ENCODE measurements around the gene ENDOV.
A peak's percentile ranks its signal among the peaks of the same experiment; 100 is the strongest.

The ENDOV gene

DNA sequence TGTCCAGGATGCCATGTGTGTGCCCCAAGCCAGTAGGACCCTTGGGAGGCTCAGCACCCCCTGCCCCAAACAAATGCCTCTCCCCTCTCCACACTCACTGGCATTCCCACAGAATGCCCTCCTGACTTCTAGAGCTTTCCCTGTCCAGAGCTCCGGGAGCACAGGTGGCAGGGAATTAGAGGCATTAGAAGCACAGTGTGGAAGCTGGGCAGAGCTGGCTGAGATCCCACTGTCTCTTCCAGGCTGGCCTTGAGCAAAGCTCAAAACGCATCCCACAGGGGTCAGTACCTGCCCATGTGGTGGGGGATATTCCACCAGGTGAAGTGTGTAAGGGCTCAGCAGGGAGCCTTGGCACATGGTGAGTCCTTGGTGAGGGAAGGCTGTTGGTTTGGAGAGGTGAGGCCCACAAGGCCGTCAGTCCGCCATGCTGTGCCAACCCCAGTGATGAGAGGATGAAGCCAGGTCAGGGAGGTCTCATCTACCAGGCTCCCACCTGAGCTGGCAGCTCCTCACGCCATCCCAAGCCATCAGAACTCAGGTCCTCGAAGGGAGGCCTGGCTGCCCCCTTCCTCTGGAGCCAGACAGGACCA, 18.1 kb downstream of the ENDOV start:
- DNase-seq: no peak

DNA sequence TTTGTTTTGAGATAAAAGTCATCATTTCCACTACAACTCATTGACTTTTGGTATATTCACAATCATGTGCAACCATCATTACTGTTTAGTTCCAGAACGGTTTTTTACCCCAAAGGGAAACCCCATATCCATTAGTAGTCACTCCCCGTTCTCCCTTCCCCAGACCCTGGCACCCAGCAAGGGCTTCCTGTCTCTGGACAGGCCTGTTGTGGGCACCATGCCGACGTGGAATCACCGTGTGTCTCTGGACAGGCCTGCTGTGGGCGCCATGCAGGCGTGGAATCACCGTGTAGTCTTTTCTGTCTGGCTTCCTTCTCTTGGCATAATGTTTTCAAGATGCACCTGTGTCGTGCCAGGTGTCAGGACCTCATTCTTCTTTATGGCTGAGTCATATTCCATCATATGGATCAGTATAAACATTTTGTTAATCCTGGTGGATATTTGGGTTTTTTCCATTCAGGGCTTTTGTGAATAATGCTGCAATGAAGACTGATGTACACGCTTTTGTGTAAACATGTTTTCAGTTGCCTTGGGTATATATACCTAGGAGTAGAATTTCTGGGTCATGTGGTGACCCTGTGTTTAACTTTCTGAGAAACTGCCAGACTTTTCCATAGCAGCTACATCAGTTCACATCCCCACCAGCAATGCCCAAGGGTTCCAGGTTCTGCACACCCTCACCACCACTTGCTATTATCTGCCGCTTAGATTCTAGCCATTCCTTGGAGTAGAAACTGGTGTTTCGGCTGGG, 19.1 kb downstream of the ENDOV start:
- no peak for DNase-seq

DNA sequence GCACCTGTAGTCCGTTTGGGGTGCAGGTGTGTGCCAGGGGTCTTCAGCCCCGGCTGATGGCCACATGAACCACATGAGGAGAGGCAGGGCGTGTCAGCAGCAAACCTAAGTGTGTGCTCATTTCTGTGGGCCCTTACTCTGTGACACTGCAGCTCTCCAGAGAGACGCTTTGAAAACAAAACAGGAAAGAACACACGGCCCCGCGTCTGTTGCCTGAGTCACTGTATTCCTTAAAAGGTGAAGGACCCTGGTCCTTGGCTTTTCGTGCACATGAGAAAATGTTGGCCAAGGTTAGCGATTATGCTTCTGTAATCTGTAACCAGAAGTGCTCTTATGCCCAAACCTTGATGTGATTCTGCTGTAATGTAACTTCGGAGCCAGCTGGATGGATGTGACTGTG, 22.6 kb downstream of the ENDOV start:
- DNase-seq: no peak

DNA sequence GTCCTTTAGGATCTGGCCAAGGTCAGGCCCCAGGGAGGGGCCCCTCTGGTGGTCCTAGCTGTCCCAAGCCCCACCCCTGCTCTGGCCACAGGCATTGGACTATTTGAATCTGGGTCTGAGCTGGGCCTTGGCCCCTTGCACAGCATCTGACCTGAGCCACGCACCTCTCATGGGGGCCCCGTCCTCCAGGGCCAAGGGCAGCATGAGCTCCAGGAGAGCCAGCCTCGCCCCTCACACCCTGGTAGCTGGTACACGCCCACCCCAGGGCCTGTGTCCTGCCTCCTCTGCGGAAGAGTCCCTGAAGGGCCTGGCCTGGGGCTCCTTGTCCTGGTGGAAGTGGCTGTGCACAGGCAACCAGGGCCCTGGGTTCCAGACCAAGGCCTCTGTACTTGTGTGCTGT, 23.8 kb downstream of the ENDOV start:
- no peak for DNase-seq

DNA sequence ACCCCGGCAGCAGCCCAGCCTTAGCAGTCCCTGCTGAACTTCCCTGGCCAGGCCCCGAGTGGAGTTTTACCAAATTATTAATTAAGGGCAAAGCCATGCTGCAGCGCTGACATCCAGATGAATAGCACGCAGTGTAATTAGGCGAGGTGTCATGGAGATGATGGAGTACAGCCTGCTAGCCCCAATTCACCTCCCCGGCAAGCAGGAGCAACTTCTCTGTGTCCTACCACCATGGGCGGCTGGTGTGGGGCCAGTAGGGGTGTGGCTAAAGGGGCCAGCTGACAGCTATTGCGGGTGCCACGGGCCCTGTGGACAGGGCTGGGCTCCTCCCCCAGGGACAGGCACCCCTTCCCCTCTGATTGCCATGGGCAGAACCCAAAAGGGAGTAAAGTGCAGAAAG, 24.5 kb downstream of the ENDOV start:
- DNase-seq: no peak

DNA sequence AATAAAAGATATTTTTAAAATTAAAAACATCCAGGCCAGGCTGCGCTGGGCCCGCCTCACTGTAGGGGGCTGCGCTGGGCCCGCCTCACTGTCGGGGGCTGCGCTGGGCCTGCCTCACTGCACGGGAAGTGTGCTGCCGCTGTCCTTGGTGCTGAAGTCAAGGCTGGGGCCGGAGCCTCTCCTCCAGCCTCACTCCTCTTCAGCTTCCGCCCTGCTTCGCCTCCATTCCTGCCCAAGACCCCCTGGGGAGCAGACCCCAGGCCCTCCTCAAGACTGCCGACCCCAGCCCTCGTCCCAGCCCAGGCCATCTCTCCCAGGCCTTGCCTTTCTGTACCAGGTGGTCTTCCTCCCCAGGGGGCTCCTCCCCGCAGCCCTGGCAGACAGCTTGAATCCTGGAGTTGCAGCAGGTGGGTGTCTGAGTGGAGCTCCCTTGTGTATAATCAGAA, 26.2 kb downstream of the ENDOV start:
- DNase-seq: peak; percentile 53

DNA sequence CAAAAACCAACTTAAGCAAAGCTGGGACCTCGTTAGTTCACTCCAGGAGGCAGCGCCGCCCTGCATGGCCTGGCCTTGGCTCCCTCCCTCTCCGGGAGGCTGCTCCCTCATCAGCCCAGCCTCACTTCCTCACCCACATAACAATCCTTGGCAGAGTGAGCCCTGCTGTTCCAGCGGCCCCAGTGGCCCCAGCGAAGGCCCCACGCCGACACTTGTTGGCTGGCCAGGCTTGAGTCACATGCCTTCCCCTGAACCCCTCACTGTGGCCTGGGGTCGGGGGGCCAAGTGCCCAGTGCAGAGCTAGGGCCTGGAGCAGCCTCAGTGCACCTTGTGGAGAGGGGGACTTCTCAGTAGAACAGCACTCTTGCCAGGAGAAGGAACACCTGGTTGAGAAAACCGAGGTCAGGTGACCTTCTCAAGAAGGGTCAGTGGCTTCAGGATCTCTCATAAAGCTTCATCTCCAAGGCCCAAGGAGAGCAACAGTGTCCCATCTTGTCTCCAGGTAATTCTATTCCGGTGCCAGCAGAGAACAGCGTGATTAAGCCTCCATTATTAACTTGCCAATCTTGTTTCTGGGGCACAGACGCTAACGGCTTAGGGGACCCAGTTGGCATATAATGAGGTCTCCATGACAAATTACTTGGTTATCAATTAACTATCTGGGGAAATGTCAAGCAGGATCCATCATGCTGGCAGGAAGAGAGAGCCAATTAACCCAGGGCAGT, 26.8 kb downstream of the ENDOV start:
- DNase-seq: no peak

DNA sequence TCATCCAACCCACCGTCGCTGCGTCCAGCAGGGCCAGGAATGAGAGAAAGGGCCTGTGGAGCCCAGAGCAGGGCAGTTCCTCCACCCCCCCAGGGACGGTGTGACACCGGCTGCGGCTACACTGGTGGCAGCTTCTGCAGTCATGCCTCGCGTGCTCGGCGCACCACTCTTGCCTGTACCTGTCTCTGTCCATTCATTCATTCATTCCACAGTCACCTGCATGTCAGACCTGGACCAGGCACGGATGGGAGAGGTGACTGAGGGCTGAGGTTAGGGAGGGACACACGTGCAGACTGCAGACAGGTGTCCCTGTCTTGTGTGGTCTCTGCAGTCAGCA, 27.3 kb downstream of the ENDOV start:
- DNase-seq: no peak

DNA sequence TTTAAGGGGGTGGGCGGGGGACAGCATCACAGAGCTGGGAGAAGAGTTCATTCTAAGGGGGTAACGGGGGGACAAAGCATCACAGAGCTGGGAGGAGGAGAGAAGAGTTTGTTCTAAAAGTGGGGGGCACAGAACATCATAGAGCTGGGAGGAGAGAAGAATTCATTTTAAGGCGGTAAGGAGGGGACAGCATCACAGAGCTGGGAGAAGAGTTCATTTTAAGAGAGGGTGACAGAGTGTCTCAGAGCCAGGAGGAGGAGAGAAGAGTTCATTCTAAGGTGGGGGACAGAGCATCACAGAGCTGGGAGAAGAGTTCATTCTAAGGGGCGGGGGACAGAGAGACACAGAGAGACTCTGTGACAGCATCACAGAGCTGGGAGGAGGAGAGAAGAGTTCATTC, 27.8 kb downstream of the ENDOV start:
- no peak for DNase-seq

DNA sequence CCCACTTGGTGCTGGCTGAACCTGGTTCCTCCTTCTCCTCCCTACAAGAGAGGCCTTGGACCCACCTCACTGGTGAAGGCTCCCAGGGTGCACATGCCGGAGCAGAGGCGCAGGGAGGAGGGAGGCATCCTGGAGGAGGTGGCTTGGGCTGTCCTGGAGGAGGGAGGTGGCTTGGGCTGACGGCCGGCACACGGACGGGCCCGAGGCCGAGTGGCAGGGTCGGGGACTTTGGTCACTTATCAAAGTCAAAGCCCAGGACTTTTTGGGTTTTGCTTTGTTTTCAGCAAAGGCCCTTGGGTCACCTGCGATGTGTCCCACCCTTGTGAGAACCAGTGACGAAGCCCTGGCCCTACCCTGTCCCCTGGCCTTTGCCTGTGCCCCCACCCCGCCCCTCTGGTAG, 28.5 kb downstream of the ENDOV start:
- no peak for DNase-seq

DNA sequence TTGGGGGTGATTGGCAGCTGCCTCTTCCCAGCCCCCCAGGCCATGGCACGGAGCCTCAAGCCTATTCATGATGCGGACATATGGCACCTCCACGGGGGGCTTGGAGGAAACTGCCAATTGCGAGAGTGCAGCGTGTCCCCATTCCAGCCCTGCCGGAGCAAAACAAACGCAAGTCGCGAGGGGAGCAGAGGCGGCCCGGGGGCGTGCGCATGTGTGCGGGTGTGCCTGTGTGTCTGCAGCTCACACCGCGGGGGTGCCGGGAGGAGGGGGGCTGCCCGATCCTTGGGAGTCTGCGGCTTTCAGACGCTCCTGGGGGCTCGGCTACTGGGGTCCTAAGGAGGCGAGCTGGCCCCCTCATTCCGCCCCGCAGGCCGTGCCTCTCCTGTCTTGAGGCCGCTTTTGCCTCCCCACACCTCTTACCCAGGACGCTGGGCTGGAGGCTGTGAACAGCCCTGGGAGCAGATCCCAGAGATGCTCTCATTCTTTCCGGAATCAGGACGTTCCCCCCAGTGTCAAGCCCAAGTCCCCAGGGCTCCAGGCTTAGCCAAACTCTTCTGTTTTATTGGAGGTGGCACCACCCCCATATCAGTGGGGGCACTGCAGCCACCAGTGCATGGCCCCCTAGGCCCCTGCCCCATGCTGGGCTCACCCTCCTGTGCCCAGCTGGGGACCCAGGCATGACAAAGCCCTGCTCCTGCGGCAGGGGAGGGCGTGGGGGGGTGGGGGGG, 29.1 kb downstream of the ENDOV start:
- DNase-seq: no peak

DNA sequence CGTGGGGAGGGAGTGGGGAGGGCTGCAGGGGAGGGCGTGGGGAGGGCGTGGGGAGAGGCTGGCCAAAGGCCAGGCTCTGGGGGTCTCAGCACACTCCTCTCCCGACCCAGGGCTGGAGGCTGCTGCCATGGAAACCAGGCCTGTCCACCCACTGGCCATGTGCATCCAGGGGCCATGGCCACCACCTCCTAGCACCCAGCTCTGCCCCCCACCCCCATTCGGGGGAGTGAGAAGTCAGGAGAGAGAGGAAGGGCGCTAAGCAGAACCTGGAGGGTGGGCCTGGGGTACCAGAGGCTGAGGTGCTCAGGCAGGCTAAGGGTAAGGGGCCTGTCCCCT, 29.6 kb downstream of the ENDOV start:
- DNase-seq: no peak

DNA sequence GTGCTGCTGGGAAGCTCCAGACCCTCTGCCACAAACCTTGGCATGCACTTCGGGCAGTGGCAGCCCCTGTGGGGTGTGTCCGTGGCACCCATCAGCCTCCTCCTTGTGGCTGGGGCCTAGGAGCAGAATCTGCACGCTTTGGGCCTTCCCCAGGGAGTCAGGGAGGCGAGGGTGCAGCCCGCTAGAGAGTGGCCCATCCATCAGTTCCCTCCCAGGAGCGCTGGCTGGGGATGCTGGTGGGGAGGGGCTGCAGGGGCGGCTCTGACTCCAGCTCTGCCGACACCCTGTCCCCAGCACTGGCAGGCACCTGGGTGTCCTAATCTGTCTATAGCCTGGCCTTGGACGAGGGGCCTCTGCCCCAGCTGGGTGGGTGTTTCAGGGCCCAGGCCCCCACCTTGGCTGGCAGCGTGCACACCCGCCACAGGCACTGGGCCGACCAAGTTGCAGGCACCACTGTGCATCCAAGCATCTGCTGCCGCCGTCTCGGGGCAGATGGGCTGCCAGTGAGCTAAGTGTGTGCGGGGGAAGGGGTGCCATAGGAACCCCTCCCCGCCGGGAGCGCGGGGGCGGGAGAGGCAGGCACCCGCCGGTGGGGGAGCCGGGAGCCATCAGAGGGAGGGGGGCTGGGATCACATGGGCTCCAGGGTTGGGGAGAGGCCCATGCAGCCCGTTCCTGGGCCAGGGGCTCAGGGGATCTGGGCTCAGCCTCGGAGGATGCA, 30.2 kb downstream of the ENDOV start:
- DNase-seq: no peak

DNA sequence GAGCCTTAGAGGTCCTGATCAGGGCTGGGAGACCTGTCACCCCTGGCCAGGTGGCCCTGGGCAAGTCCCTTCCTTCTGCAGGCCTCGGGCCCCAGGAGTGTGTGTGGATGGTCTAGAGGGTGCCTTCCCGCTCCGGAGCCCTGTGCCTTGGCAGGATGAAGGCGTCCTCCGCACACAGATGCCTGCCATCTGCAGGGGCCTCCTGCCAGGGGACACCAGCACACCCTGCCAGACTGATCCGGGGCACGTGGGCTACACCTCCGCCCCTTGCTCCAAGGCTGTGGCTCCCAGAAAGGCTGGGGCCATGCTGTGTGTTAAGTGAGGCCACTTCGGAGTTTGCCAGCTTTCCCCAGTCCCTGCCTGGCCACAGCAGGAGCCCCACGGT, 30.8 kb downstream of the ENDOV start:
- DNase-seq: no peak

DNA sequence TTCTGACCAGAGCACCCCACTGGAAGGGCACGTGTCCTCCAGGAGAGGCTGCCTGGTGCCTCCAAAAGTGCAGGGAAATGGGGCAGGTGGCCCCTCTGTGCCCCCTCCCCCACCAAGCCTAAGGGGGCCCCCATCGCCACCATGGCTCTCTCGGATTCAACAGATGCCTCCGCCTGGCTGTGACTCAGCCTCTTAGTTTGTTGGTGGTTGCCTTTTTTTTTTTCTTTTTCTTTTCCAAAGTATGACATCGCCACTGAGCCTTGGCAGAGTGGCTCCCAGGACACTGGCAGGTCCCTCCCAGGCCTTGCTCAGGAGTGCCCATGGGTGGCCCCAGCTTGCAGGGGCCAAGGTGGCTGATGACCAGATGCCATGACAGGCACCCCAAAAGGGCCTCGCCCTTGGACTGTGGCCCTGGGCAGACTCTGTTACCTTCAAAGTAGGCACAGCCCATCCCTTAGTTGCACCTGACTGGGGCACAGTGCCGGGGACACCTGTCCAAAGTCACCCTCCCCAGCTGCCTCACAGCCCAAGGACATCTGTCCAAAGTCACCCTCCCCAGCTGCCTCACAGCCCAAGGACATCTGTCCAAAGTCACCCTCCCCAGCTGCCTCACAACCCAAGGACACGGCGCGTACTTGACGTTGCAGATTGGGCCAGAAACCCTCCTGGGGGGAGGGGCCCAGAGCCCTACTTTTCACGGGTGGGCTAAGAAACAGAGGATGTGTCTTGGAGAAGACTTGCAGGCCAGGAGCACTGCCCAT, 31.9 kb downstream of the ENDOV start:
- DNase-seq: no peak

DNA sequence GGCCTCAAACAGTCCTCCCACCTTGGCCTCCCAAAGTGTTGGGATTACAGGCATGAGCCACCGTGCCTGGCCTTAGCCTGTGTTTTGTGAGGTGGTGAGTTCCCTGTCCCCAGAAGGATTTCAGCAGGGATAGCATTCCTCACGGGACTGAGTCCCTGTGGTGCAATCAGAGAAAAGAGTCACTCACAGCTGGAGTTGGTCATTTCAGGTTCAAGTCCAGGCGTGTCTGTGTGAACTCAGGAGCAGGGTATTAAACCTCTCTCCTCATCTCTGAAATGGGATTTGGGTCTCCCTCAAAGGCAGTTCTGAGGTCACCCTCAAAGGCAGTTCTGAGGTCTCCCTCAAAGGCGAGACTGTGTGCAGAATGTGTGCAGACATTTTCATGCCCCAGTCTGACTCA, 32.8 kb downstream of the ENDOV start:
- no peak for DNase-seq

DNA sequence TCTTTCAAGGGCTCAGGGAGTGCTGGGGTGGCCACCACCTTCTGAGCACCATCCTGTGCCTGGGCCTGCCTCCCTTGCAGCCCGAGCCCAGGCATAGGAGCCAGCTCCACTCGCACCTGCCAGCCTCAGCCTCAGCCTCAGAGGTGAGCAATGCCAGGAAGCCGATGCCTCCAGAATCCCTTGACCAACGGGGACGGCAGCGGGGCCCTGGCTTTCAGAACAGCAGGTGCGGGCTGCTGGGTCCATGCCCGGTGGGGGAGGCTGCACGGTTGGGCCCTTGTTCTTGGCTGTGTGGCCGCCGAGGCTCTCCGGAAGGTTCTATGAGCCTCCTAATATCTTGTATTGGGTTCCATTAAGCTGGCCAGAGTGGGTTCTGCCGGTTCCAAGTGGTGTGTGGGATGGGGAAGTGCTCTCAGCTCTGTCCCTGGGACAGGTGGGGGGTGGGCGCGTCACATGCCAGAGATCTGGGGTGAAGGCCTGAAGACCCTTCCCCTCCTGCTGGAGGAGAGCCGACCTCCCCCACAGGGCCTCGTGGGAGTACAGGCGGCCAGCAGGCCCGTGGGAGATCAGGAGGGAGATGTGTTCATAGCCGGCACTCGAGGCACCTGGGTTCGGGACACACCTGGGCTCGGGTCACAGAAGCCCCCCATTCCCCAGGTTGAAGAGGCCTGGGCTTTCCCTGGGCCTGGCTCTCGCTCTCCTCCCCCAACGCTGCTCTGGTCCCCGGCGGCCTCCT, 34.4 kb downstream of the ENDOV start:
- DNase-seq: no peak

DNA sequence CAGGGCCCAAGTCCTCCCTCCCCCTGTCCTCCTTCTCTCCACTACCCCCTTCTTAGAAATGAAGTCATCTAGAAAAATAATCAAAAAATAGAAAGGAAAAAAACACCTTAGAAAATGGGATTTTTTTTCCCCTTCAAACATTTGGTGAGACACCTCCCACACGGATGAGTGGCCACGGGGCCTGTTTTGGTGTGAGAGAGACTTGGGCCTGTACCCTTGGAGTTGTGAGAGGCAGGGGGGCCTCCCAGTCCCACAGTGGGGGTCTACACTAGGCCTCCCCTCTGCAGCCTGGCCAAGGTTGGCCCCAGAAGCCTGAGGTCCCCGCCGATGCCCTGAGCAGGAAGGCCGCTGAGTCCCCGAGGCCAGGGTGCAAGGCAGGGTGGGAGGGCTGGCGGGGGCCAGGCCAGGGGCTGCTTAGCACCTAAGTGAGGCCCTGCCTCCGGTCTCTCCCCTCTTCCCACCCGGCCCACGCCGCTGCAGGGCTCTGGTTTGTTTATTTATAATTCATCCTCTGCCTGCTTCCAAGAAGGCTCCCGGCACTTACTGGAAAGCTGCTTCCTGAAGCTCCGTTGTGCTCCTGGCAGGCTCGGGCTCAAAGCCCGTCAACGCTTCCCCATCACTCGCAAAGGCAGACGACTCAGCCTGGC, 35.1 kb downstream of the ENDOV start:
- DNase-seq: no peak

DNA sequence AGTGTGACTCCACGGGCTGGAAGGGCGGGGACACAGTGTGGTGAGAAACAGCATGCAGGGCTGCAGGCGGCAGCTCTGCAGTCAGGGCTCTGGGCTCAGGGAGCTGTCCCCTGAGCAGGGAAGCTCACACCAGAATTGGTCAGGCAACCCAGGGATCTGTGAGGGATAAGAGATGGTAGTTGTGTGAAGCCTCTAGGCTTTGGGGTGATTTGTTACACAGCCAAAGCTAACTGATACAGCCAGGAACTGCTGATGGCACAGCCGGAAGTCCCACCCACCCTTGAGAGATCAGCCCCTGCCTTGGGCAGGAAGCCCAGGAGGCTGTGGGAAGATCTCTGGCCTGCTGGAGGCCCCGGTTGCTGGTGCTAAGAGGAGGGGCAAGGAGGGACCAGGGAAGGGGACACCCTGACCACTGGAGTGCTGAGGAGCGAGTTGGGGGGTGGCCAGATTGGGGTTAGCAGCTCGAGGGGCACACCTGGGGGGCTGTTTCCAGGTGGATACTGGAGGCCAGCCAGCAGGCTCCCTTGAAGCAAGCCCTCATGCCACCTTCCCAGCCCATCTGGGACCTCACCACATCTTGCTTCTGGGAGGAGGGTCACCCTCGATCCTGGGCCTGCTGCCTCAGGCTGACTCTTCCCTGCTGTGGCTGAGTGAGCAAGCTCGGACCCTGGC, 36.3 kb downstream of the ENDOV start:
- DNase-seq: no peak

DNA sequence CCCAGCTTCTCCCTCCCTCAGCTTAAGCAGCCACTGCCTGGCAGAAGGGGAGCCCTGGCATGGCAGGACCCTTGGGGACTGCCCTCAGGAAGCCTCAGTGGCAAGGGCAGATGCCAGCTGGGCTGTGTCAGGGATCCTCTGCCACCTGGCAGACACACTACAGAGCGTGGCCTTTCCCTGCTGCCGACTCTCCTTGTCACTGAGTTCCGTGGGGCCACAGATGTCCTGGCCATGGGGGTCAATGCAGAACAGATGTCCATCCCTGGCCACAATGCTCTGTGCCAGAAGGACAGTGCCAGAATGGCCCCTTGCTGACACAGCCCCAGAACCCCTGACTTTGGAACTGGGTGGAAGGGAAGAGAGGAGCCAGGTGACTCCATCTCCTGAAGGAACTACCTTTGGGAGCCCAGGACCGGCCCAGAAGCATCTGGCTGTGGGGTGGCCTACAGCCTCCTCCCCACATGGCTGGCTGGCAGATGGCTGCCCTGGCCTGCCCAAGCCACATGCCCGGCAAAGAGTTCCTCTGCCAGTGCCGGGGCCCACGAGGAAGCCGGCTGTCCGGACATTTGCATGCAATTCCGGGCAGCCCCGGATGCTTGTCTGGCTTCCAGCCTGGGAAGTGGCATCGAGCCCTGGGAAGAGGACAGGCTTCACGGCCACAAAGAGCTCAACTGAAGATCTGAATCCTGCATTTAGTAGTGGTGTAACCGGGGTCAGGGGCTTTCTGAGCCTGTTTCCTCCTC, 37.4 kb downstream of the ENDOV start:
- DNase-seq: no peak
